Caco-2 (cell line): Measurements from ENCODE around the gene NUDT7. TPM values are rescaled to one million over a fixed set of nuclear protein-coding genes. Genes with fewer than 3 reads are reported as not detected.

Experiments
- BruUV-seq: library from RNA; stranded (reverse); fragments of 400-500 nt; replicated peaks from 2 replicates; lab custom pipeline; 2021; lab: Mats Ljungman, UMichigan
- CTCF ChIA-PET: fragments of 300-600 bp; sonication (Branson Sonifier 250); formaldehyde crosslinking; loops from one replicate; lab custom pipeline; 2022; ENCODE audit warnings: antibody characterized with exemption; lab: Charles Lee
- POLR2A ChIA-PET: fragments of 300-600 bp; sonication (Branson Sonifier 250); formaldehyde crosslinking; loops from one replicate; lab custom pipeline; 2022; ENCODE audit warnings: antibody characterized with exemption; lab: Charles Lee
- DNase-seq, 2 experiments: peaks; one replicate each; pipeline versions ENCODE4 v3.0.0 to v3.0.0-alpha.2; 2020 to 2022
- H3K27me3 ChIP-seq: replicated peaks from 2 replicates; pipeline ENCODE4 v1.6.0; 2011; ENCODE audit warnings: low read length; ENCODE audit not compliant: control insufficient read depth, insufficient read depth
- H3K36me3 ChIP-seq: 2 replicates; pipeline ENCODE4 v1.5.1; 2011; ENCODE audit warnings: low read length; ENCODE audit not compliant: control insufficient read depth, insufficient read depth
- H3K4me1 ChIP-seq: fragments of 250-450 bp; sonication (Bioruptor Pico); 2 replicates; pipeline ENCODE4 v1.5.1; 2020; ENCODE audit warnings: mild to moderate bottlenecking
- H3K4me3 ChIP-seq: 2 replicates; pipeline ENCODE4 v1.5.1; 2011; ENCODE audit warnings: low read depth, mild to moderate bottlenecking, control low read depth, low read length
- H3K9me3 ChIP-seq: fragments of 250-450 bp; sonication (Bioruptor Pico); 2 replicates; pipeline ENCODE4 v1.5.1; 2020; ENCODE audit warnings: mild to moderate bottlenecking, moderate library complexity
- H3K27ac Mint-ChIP-seq: one replicate; pipeline ENCODE4 v1.8.0; 2022; ENCODE audit warnings: mixed read lengths; ENCODE audit not compliant: unreplicated experiment
- H3K27me3 Mint-ChIP-seq: one replicate; pipeline ENCODE4 v1.8.0; 2022; ENCODE audit warnings: mixed read lengths; ENCODE audit not compliant: insufficient read depth, unreplicated experiment
- H3K36me3 Mint-ChIP-seq: one replicate; pipeline ENCODE4 v1.8.0; 2022; ENCODE audit warnings: mild to moderate bottlenecking, mixed read lengths; ENCODE audit not compliant: insufficient read depth, unreplicated experiment
- H3K4me1 Mint-ChIP-seq: one replicate; pipeline ENCODE4 v1.8.0; 2022; ENCODE audit warnings: low read depth, mixed read lengths; ENCODE audit not compliant: unreplicated experiment
- H3K4me3 Mint-ChIP-seq: one replicate; pipeline ENCODE4 v1.8.0; 2022; ENCODE audit warnings: mild to moderate bottlenecking, moderate library complexity, mixed read lengths; ENCODE audit not compliant: unreplicated experiment
- H3K9me3 Mint-ChIP-seq: one replicate; pipeline ENCODE4 v1.8.0; 2022; ENCODE audit warnings: mixed read lengths; ENCODE audit not compliant: unreplicated experiment
- intact Hi-C: fragments of 100-400 bp; cut with micrococcal nuclease; formaldehyde crosslinking; loops from one replicate; pipeline ENCODE4 v1.10.0; 2022; ENCODE audit not compliant: unreplicated experiment
- total RNA-seq: library from RNA; stranded (reverse); gene quantifications from 2 replicates; pipeline ENCODE4 v1.2.3, GENCODE V29; 2022
- TF ChIP-seq, protein P1 (sequence below), 2 experiments: fragments of 200-600 bp in 1 of 2; IDR thresholded peaks; 1 replicate in 1 of 2; 2 replicates in 1 of 2; pipeline versions ENCODE4 v1.5.1 to v1.8.0; 2011 to 2022; ENCODE audit warnings: antibody characterized with exemption in 1 of 2, control low read depth in 1 of 2, inconsistent platforms in 1 of 2, low read depth in 1 of 2, low read length in 1 of 2, mild to moderate bottlenecking in 1 of 2, moderate library complexity in 1 of 2; ENCODE audit not compliant: insufficient read depth in 1 of 2, severe bottlenecking in 1 of 2, unreplicated experiment in 1 of 2

Gene NUDT7
- total RNA-seq, 1 experiment from 2014 or later, result 6.9 TPM

DNA sequence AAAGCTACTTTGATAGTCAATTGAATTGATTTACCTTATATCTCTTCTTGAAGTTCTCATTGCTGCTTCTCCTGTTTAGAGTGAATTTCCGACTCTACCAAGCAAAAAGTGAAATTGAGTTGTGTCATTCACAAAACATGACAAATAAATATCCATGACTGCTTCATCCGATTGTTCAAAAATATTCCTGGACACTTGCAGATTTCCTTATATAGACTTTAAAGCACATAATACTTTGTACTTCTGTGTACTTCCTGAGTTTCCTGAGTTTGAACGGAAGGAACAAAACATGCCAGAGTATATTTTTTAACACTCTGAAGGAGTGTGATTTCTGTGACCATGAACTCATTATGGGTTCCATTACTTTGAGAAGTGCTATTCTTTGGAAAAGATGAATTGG is 45.5 kb downstream of the NUDT7 start:
- no peak overlapping the region for H3K27ac Mint-ChIP-seq
- Histone ChIP-seq H3K36me3 (no peaks in the 10 kb centered on the region), H3K4me3 (no peak overlapping the region), H3K9me3 (no peaks in the 10 kb centered on the region), H3K4me1 (no peaks in the 10 kb centered on the region), H3K27me3 (no peaks in the 10 kb centered on the region)
- no peaks in the 10 kb centered on the region for H3K9me3 Mint-ChIP-seq
- DNase-seq, result no peak
- POLR2A ChIA-PET, result no interaction called here
- H3K4me3 Mint-ChIP-seq, result no peak overlapping the region
- no peaks in the 10 kb centered on the region for H3K4me1 Mint-ChIP-seq
- TF ChIP-seq, protein P1, sequence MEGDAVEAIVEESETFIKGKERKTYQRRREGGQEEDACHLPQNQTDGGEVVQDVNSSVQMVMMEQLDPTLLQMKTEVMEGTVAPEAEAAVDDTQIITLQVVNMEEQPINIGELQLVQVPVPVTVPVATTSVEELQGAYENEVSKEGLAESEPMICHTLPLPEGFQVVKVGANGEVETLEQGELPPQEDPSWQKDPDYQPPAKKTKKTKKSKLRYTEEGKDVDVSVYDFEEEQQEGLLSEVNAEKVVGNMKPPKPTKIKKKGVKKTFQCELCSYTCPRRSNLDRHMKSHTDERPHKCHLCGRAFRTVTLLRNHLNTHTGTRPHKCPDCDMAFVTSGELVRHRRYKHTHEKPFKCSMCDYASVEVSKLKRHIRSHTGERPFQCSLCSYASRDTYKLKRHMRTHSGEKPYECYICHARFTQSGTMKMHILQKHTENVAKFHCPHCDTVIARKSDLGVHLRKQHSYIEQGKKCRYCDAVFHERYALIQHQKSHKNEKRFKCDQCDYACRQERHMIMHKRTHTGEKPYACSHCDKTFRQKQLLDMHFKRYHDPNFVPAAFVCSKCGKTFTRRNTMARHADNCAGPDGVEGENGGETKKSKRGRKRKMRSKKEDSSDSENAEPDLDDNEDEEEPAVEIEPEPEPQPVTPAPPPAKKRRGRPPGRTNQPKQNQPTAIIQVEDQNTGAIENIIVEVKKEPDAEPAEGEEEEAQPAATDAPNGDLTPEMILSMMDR (IDR thresholded peaks at IDR 0.05; ENCODE audit: insufficient read depth in 1 of 2, low read depth in 1 of 2, low read length in 1 of 2, severe bottlenecking in 1 of 2, unreplicated experiment in 1 of 2), result no peak
- intact Hi-C loops, result no loop called here
- no peaks in the 10 kb centered on the region for H3K36me3 Mint-ChIP-seq
- CTCF ChIA-PET, result no interaction called here
- BruUV-seq, result no TSS peak
- H3K27me3 Mint-ChIP-seq, result peaks cover 4% of the 10 kb centered on the region

DNA sequence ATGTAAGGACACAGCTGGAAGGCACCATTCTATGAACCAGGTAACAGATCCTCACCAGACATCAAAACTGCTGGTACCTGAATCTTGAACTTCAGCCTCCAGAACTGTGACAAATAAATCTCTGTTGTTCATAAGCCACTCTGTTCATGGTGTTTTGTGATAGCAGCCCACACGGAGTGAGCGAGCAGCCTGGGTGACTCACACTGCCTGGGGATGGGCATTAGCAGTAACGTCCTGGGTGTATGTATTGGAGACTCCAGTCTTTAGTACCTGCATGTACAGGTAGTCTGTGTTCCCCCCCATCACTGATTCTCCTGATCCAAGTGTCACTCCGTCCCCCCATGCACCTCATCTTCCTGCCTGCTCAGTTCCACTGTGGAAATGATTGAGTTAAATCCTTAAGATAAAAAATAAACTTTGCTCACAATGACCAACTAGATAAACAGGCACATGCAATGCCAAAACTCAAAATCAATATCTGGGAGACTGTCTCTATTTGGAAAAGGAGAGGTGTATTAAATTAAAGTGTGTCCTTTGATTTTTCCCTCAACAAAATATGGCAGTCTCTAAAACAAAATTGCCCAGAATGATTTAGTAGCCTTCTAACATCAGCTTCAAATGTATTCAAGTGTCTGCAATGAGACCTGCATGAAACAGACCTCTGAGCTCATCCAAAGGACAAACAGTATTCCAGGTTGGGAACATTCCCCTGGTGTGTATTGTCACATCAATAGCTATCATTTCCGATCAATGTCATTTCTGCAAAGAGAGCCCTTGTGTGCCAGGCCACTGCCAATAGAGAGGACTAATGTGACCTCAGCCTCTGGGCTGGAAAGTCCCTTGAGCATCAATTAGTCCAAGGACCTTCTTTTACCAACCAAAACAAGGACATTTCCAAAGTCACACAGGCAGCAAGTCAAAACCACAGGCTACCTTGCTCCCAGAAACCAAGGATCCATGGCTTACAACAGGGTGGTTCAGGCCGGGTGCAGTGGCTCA is 53.9 kb downstream of the NUDT7 start:
- no peak overlapping the region for H3K27ac Mint-ChIP-seq
- DNase-seq, result no peak
- intact Hi-C loops, result no loop called here

DNA sequence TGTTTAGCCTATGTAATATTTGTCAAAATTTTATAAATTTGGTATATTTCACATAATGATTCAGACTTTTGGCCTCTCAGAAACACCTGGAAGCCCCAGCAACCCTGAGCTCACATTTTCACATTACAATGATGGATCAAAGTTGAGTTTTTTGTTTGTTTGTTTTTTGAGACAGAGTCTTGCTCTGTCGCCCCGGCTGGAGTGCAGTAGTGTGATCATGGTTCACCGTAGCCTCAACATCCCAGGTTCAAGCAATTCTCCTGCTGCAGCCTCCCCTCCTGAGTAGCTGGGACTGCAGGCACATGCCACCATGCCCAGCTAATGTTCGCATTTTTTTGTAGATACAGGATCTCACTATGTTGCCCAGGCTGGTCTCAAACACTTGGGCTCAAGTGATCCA is 55.4 kb downstream of the NUDT7 start:
- POLR2A ChIA-PET, result no interaction called here
- no peak for DNase-seq
- intact Hi-C loops, result no loop called here
- no peaks in the 10 kb centered on the region for H3K36me3 Mint-ChIP-seq
- Histone ChIP-seq H3K27me3 (no peaks in the 10 kb centered on the region), H3K9me3 (no peaks in the 10 kb centered on the region), H3K4me1 (no peaks in the 10 kb centered on the region), H3K4me3 (no peak overlapping the region), H3K36me3 (no peaks in the 10 kb centered on the region)
- BruUV-seq, result no TSS peak
- CTCF ChIA-PET, result no interaction called here
- peaks cover 5% of the 10 kb centered on the region for H3K27me3 Mint-ChIP-seq
- TF ChIP-seq, protein P1 (IDR thresholded peaks at IDR 0.05; ENCODE audit: insufficient read depth in 1 of 2, low read depth in 1 of 2, low read length in 1 of 2, severe bottlenecking in 1 of 2, unreplicated experiment in 1 of 2), result no peak
- no peaks in the 10 kb centered on the region for H3K9me3 Mint-ChIP-seq
- H3K4me1 Mint-ChIP-seq, result no peaks in the 10 kb centered on the region
- no peak overlapping the region for H3K4me3 Mint-ChIP-seq
- H3K27ac Mint-ChIP-seq, result no peak overlapping the region

More for the DNA sequence above, 53.9 kb downstream of the NUDT7 start:
- Mint-ChIP-seq H3K9me3 (no peaks in the 10 kb centered on the region), H3K36me3 (no peaks in the 10 kb centered on the region), H3K27me3 (peaks cover 3% of the 10 kb centered on the region), H3K4me1 (no peaks in the 10 kb centered on the region), H3K4me3 (no peak overlapping the region)
- Histone ChIP-seq H3K4me1 (no peaks in the 10 kb centered on the region), H3K4me3 (no peak overlapping the region), H3K36me3 (no peaks in the 10 kb centered on the region), H3K27me3 (no peaks in the 10 kb centered on the region), H3K9me3 (no peaks in the 10 kb centered on the region)
- ChIA-PET POLR2A (no interaction called here), CTCF (no interaction called here)
- TF ChIP-seq, protein P1 (IDR thresholded peaks at IDR 0.05; ENCODE audit: insufficient read depth in 1 of 2, low read depth in 1 of 2, low read length in 1 of 2, severe bottlenecking in 1 of 2, unreplicated experiment in 1 of 2), result no peak
- BruUV-seq, result no TSS peak
